HEK293 (cell line): ENCODE results near the gene RNASEH1.

ENCODE experiments used
- CTCF ChIA-PET: fragments of 350-600 bp; formaldehyde crosslinking; extraction: SDS; loops from one replicate; lab custom pipeline; 2021; ENCODE audit warnings: antibody characterized with exemption; lab: Yijun Ruan, JAX
- POLR2A ChIA-PET: fragments of 300-600 bp; formaldehyde crosslinking; extraction: SDS; loops from one replicate; lab custom pipeline; 2020; ENCODE audit warnings: antibody characterized with exemption, inconsistent platforms; lab: Yijun Ruan, JAX
- H3K27ac ChIP-seq: fragments of 200-500 bp; sonication (Bioruptor generic); 2 replicates; pipeline ENCODE4 v1.5.1; 2014; ENCODE audit warnings: low read depth, low read length, control low read depth, inconsistent platforms; ENCODE audit errors: extremely low read depth
- H3K36me3 ChIP-seq, 2 experiments: fragments of 200-500 bp in 1 of 2; sonication (Bioruptor generic) in 1 of 2; 1 replicate in 1 of 2; 2 replicates in 1 of 2; pipeline ENCODE4 v1.5.1; 2014 to 2017; ENCODE audit warnings: inconsistent platforms in 2 of 2, low read length in 2 of 2; ENCODE audit not compliant: control insufficient read depth in 2 of 2, insufficient read depth in 1 of 2
- H3K4me1 ChIP-seq: fragments of 200-500 bp; sonication (Bioruptor generic); 2 replicates; pipeline ENCODE4 v1.5.1; 2014; ENCODE audit warnings: mild to moderate bottlenecking, low read length, inconsistent platforms; ENCODE audit not compliant: control insufficient read depth, insufficient read depth
- H3K4me3 ChIP-seq: 2 replicates; pipeline ENCODE4 v1.5.1; 2011; ENCODE audit warnings: low read depth, mild to moderate bottlenecking, control low read depth, low read length, moderate library complexity
- H3K9me3 ChIP-seq: fragments of 200-500 bp; sonication (Bioruptor generic); 2 replicates; pipeline ENCODE4 v1.5.1; 2014; ENCODE audit warnings: low read depth, low read length, inconsistent platforms; ENCODE audit not compliant: control insufficient read depth, insufficient read depth
- IKZF3 ChIP-seq: fragments of 450-650 bp; IDR thresholded peaks from 2 replicates; pipeline ENCODE4 v1.5.0; 2018; ENCODE audit warnings: missing biosample characterization, mild to moderate bottlenecking, missing genetic modification characterization, moderate library complexity
- KLF10 ChIP-seq: fragments of 450-650 bp; IDR thresholded peaks from 2 replicates; pipeline ENCODE4 v1.5.1; 2018; ENCODE audit warnings: missing biosample characterization, mild to moderate bottlenecking, missing genetic modification characterization
- KLF7 ChIP-seq: fragments of 450-650 bp; formaldehyde crosslinking; IDR thresholded peaks from 2 replicates; pipeline ENCODE4 v1.5.1; 2016; ENCODE audit warnings: missing biosample characterization, missing genetic modification characterization, borderline replicate concordance
- KLF9 ChIP-seq: fragments of 450-650 bp; formaldehyde crosslinking; IDR thresholded peaks from 2 replicates; pipeline ENCODE4 v1.5.1; 2016; ENCODE audit warnings: missing biosample characterization, missing genetic modification characterization, low read depth
- SCRT2 ChIP-seq: fragments of 450-650 bp; formaldehyde crosslinking; IDR thresholded peaks from 2 replicates; pipeline ENCODE4 v1.5.1; 2016; ENCODE audit warnings: missing biosample characterization, missing genetic modification characterization
- SP3 ChIP-seq: fragments of 450-650 bp; formaldehyde crosslinking; IDR thresholded peaks from 2 replicates; pipeline ENCODE4 v1.5.1; 2016; ENCODE audit warnings: missing biosample characterization, missing genetic modification characterization
- WT1 ChIP-seq: fragments of 450-650 bp; formaldehyde crosslinking; IDR thresholded peaks from 2 replicates; pipeline ENCODE4 v1.5.1; 2016; ENCODE audit warnings: missing biosample characterization, missing genetic modification characterization
- ZEB2 ChIP-seq: fragments of 450-650 bp; formaldehyde crosslinking; IDR thresholded peaks from 2 replicates; pipeline ENCODE4 v1.5.1; 2016; ENCODE audit warnings: missing biosample characterization, missing genetic modification characterization
- ZNF133 ChIP-seq: fragments of 450-650 bp; formaldehyde crosslinking; IDR thresholded peaks from 2 replicates; pipeline ENCODE4 v1.5.1; 2016; ENCODE audit warnings: missing biosample characterization, missing genetic modification characterization
- ZNF155 ChIP-seq: fragments of 450-650 bp; formaldehyde crosslinking; IDR thresholded peaks from 2 replicates; pipeline ENCODE4 v1.5.1; 2016; ENCODE audit warnings: missing biosample characterization, missing genetic modification characterization
- ZNF280C ChIP-seq: fragments of 450-650 bp; formaldehyde crosslinking; IDR thresholded peaks from 2 replicates; pipeline ENCODE4 v1.5.1; 2016; ENCODE audit warnings: missing biosample characterization, missing genetic modification characterization
- ZNF335 ChIP-seq: fragments of 450-650 bp; formaldehyde crosslinking; conservative IDR thresholded peaks from 2 replicates; pipeline ENCODE4 v1.5.1; 2016; ENCODE audit warnings: missing biosample characterization, missing genetic modification characterization
- ZNF350 ChIP-seq: fragments of 450-650 bp; formaldehyde crosslinking; IDR thresholded peaks from 2 replicates; pipeline ENCODE4 v1.5.0; 2017; ENCODE audit warnings: missing biosample characterization, mild to moderate bottlenecking, missing genetic modification characterization
- ZNF394 ChIP-seq: fragments of 450-650 bp; formaldehyde crosslinking; IDR thresholded peaks from 2 replicates; pipeline ENCODE4 v1.5.1; 2016; ENCODE audit warnings: missing biosample characterization, missing genetic modification characterization, mild to moderate bottlenecking, moderate library complexity, borderline replicate concordance
- ZNF449 ChIP-seq: fragments of 450-650 bp; formaldehyde crosslinking; IDR thresholded peaks from 2 replicates; pipeline ENCODE4 v1.5.1; 2017; ENCODE audit warnings: missing biosample characterization, mild to moderate bottlenecking, missing genetic modification characterization, moderate library complexity
- ZNF501 ChIP-seq: fragments of 450-650 bp; formaldehyde crosslinking; IDR thresholded peaks from 2 replicates; pipeline ENCODE4 v1.5.1; 2016; ENCODE audit warnings: missing biosample characterization, missing genetic modification characterization
- ZNF510 ChIP-seq: fragments of 450-650 bp; formaldehyde crosslinking; IDR thresholded peaks from 2 replicates; pipeline ENCODE4 v1.5.1; 2018; ENCODE audit warnings: mild to moderate bottlenecking, missing genetic modification characterization, missing biosample characterization; ENCODE audit not compliant: insufficient replicate concordance
- ZNF529 ChIP-seq: fragments of 450-650 bp; formaldehyde crosslinking; IDR thresholded peaks from 2 replicates; pipeline ENCODE4 v1.5.1; 2017; ENCODE audit warnings: missing genetic modification characterization, missing biosample characterization; ENCODE audit not compliant: insufficient replicate concordance
- ZNF530 ChIP-seq: fragments of 450-650 bp; formaldehyde crosslinking; IDR thresholded peaks from 2 replicates; pipeline ENCODE4 v1.5.1; 2016; ENCODE audit warnings: low read depth, missing biosample characterization, missing genetic modification characterization
- ZNF621 ChIP-seq: fragments of 450-650 bp; formaldehyde crosslinking; IDR thresholded peaks from 2 replicates; pipeline ENCODE4 v1.5.1; 2017; ENCODE audit warnings: missing biosample characterization, missing genetic modification characterization
- ZNF701 ChIP-seq: fragments of 450-650 bp; formaldehyde crosslinking; IDR thresholded peaks from 2 replicates; pipeline ENCODE4 v1.5.1; 2016; ENCODE audit warnings: missing biosample characterization, missing genetic modification characterization
- ZNF837 ChIP-seq: fragments of 450-650 bp; formaldehyde crosslinking; IDR thresholded peaks from 2 replicates; pipeline ENCODE4 v1.5.1; 2016; ENCODE audit warnings: missing biosample characterization, missing genetic modification characterization
- ZNF843 ChIP-seq: fragments of 450-650 bp; formaldehyde crosslinking; IDR thresholded peaks from 2 replicates; pipeline ENCODE4 v1.5.1; 2016; ENCODE audit warnings: missing biosample characterization, missing genetic modification characterization
- TF ChIP-seq, protein P1 (sequence below): fragments of 450-650 bp; formaldehyde crosslinking; IDR thresholded peaks from 2 replicates; pipeline ENCODE4 v1.5.1; 2017; ENCODE audit warnings: missing biosample characterization, missing genetic modification characterization
- TF ChIP-seq, protein P2 (sequence below): fragments of 450-650 bp; formaldehyde crosslinking; IDR thresholded peaks from 2 replicates; pipeline ENCODE4 v1.5.1; 2016; ENCODE audit warnings: missing biosample characterization, missing genetic modification characterization
- TF ChIP-seq, protein P3 (sequence below): fragments of 450-650 bp; formaldehyde crosslinking; IDR thresholded peaks from 2 replicates; pipeline ENCODE4 v1.5.1; 2016; ENCODE audit warnings: missing biosample characterization, missing genetic modification characterization
- TF ChIP-seq, protein P4 (sequence below): fragments of 450-650 bp; formaldehyde crosslinking; IDR thresholded peaks from 2 replicates; pipeline ENCODE4 v1.5.1; 2016; ENCODE audit warnings: missing biosample characterization, missing genetic modification characterization

The RNASEH1 gene

GRCh38 chr2:3604991-3605961 is 47.1 kb upstream of the RNASEH1 start:
- H3K4me3 ChIP-seq, result no peak overlapping the region
- no peak for TF ChIP-seq ZNF280C (tag by site-specific recombination)
- no peak for TF ChIP-seq IKZF3 (tag by site-specific recombination)
- peak; percentile 60; the same call in 1 of the 2 replicates for TF ChIP-seq KLF9
- TF ChIP-seq SCRT2 (tag by site-specific recombination), result 0 out of 2 replicates have a peak, but pooled peaks have one; percentile 17
- no peak for TF ChIP-seq ZNF843 (tag by site-specific recombination)
- TF ChIP-seq ZNF701 (tag by site-specific recombination), result no peak
- TF ChIP-seq, protein P1, sequence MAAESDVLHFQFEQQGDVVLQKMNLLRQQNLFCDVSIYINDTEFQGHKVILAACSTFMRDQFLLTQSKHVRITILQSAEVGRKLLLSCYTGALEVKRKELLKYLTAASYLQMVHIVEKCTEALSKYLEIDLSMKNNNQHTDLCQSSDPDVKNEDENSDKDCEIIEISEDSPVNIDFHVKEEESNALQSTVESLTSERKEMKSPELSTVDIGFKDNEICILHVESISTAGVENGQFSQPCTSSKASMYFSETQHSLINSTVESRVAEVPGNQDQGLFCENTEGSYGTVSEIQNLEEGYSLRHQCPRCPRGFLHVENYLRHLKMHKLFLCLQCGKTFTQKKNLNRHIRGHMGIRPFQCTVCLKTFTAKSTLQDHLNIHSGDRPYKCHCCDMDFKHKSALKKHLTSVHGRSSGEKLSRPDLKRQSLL (tag by site-specific recombination), result no peak
- TF ChIP-seq, protein P2, sequence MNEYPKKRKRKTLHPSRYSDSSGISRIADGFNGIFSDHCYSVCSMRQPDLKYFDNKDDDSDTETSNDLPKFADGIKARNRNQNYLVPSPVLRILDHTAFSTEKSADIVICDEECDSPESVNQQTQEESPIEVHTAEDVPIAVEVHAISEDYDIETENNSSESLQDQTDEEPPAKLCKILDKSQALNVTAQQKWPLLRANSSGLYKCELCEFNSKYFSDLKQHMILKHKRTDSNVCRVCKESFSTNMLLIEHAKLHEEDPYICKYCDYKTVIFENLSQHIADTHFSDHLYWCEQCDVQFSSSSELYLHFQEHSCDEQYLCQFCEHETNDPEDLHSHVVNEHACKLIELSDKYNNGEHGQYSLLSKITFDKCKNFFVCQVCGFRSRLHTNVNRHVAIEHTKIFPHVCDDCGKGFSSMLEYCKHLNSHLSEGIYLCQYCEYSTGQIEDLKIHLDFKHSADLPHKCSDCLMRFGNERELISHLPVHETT (tag by site-specific recombination), result no peak
- peak; percentile 48; the same call in 1 of the 2 replicates for TF ChIP-seq SP3
- TF ChIP-seq, protein P3, sequence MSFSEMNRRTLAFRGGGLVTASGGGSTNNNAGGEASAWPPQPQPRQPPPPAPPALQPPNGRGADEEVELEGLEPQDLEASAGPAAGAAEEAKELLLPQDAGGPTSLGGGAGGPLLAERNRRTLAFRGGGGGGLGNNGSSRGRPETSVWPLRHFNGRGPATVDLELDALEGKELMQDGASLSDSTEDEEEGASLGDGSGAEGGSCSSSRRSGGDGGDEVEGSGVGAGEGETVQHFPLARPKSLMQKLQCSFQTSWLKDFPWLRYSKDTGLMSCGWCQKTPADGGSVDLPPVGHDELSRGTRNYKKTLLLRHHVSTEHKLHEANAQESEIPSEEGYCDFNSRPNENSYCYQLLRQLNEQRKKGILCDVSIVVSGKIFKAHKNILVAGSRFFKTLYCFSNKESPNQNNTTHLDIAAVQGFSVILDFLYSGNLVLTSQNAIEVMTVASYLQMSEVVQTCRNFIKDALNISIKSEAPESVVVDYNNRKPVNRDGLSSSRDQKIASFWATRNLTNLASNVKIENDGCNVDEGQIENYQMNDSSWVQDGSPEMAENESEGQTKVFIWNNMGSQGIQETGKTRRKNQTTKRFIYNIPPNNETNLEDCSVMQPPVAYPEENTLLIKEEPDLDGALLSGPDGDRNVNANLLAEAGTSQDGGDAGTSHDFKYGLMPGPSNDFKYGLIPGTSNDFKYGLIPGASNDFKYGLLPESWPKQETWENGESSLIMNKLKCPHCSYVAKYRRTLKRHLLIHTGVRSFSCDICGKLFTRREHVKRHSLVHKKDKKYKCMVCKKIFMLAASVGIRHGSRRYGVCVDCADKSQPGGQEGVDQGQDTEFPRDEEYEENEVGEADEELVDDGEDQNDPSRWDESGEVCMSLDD (tag by site-specific recombination), result no peak
- TF ChIP-seq ZNF335, result peak; percentile 33; the same call in 1 of the 2 replicates
- TF ChIP-seq ZNF837, result no peak
- no peak for TF ChIP-seq ZNF510 (tag by site-specific recombination)
- TF ChIP-seq ZNF621 (tag by site-specific recombination), result no peak
- no peak for TF ChIP-seq WT1 (tag by site-specific recombination)
- 0 out of 2 replicates have a peak, but pooled peaks have one; percentile 27 for TF ChIP-seq ZNF394 (tag by site-specific recombination)
- no peak for TF ChIP-seq KLF7
- TF ChIP-seq ZNF501 (tag by site-specific recombination), result no peak
- no peak for TF ChIP-seq ZNF133 (tag by site-specific recombination)
- TF ChIP-seq ZNF529, result no peak
- no peak for TF ChIP-seq ZEB2 (tag by site-specific recombination)
- TF ChIP-seq KLF10 (tag by site-specific recombination), result peak; percentile 42; the same call in 1 of the 2 replicates
- TF ChIP-seq ZNF350 (tag by site-specific recombination), result no peak
- no peak for TF ChIP-seq ZNF155
- TF ChIP-seq, protein P4, sequence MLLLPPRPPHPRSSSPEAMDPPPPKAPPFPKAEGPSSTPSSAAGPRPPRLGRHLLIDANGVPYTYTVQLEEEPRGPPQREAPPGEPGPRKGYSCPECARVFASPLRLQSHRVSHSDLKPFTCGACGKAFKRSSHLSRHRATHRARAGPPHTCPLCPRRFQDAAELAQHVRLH, result no peak
- TF ChIP-seq ZNF530 (tag by site-specific recombination), result no peak
- no peak for TF ChIP-seq ZNF449 (tag by site-specific recombination)

More at GRCh38 chr2:3604991-3605961, 47.1 kb upstream of the RNASEH1 start:
- POLR2A ChIA-PET, result no interaction called here
- Histone ChIP-seq H3K36me3 (no peaks in the 10 kb centered on the region), H3K27ac (no peak overlapping the region), H3K9me3 (no peaks in the 10 kb centered on the region), H3K4me1 (no peaks in the 10 kb centered on the region)
- CTCF ChIA-PET, result interaction anchor here (0.6 to 0.7 kb wide), 3 partner anchors 45 to 879 kb away, joined by 3 to 4 read pairs (median 3); no protein-coding TSS in a partner anchor
